ENCODE results near the gene PARP1. TPM values are rescaled to one million over a fixed set of nuclear protein-coding genes. Genes with fewer than 3 reads are reported as not detected.
A peak's percentile ranks its signal among the peaks of the same experiment; 100 is the strongest.
"Not testable (repeated sequence)": the region's sequence is repeated elsewhere in the genome, so short reads cannot be mapped to it uniquely, and the experiment has no call there.

Gene PARP1
- total RNA-seq, 1 experiment from 2014 or later, result 546 TPM

DNA sequence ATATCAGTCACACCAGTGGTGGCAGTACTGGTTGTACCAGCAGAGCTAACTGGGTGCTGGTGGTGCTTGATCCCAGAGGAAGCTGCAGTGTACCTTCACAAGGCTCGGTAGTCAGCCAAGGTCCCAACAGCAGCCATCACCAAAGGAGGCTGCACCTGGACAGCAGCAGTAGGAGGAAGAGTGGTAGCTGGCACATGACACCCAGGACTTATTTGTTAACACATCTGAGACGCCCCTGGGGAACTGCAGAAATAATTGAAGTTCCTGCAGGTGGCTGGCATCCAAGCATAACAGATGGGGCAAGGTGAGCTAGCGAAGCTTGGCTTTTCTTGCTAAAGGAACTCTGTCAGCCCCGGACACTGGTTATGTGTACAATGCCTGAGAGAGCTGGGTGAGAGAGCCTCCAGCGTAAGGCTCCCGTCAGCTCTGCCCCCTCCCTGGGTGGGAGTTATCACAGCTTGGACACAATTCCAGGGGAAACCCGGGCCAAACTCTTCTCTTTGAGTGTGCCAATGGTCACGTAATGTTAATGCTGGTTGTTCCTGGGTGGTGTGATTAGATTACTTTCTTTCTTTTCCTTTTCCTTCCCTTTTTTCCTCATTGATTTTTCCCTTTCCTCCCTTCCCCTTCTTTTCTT, 29.1 kb upstream of the PARP1 start:
- Histone ChIP-seq H3K36me3 (no peaks in the 10 kb centered on the region), H3K4me1 (no peaks in the 10 kb centered on the region), H3K4me3 (no peak overlapping the region), H3K27ac (no peak overlapping the region), H3K9me3 (replicated peaks) (no peaks in the 10 kb centered on the region), H3K27me3 (no peaks in the 10 kb centered on the region)
- no peak for DNase-seq

DNA sequence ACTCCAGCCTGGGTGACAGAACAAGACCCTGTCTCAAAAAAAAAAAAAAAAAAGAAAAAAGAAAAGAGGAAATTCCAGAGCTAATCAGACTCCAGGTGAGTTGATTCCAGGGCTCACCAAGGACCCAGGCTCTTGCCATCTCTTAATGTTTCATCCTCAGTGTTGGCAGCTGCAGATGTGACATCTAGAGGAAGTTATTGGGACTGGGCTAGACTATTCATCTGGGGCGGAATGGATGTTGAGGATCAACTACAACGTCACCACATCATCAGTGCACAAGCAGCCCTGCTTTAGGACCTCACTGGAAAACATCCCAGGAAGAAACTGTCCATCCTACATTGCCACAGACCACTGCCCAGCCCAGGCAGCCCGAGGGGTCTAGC, 28.6 kb upstream of the PARP1 start:
- Histone ChIP-seq H3K27me3 (no peaks in the 10 kb centered on the region), H3K36me3 (no peaks in the 10 kb centered on the region), H3K9me3 (replicated peaks) (no peaks in the 10 kb centered on the region), H3K4me3 (no peak overlapping the region), H3K27ac (no peak overlapping the region), H3K4me1 (no peaks in the 10 kb centered on the region)
- no peak for DNase-seq

DNA sequence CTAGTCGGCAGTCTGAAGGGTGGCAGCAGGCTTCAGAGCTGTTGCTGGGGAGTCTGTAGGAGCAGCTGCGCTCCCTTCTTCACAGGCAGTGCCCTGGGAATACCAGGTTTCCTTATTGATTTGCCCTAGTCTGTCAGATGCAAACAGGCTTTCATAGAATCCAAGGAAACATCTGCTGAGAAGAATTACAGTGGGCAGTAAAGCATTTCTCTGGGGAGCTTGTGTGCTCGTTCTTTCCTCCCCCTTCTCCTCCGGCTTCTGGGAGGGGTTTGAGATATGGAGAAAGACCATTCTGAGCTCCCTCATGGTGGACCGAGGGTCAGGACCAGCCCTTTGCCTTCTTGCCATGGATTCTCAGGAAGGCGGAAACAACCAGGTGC, 25.4 kb upstream of the PARP1 start:
- Histone ChIP-seq H3K27me3 (no peaks in the 10 kb centered on the region), H3K4me3 (no peak overlapping the region), H3K9me3 (replicated peaks) (no peaks in the 10 kb centered on the region), H3K36me3 (no peaks in the 10 kb centered on the region), H3K27ac (no peak overlapping the region), H3K4me1 (no peaks in the 10 kb centered on the region)
- DNase-seq, result peak in 1 of 2 experiments; percentile 41

DNA sequence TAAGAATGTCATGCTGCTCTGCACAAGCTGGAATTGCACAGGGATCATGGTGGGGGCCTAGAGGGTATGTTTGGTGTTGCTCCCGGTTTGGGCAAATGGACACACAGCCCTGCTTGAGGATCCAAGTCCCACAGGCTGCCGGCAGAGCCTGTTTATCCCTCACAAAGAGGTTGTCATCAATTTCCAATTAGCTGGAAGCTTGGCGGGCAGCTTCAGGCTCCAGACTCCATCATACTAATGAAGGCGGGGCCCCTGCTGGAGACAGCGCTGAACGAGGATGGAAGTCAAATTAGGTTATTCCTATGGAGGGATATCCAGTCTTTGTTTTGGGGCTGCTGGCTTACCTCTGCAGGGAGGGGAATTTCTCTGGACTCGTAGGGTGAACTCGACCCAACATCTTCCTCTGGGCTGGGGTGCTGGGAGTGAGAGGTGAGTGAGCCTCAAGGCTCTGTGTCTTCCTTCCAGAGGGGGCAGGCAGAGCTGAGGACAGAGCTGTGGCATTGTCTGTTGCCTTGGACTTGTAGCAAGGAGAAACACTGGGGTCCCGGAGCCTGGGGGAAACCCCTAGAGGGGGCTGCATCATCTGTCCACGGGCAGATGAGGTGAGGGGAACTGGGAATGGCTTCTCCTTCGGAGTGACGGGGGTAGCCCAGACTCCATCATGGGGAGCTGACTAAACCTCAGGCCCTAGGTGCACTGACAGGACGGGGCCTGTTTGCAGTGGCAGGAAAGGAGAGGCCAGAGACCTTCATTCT, 24.9 kb upstream of the PARP1 start:
- DNase-seq, result peak in 1 of 2 experiments; percentile 19
- no peak overlapping the region for H3K4me3 ChIP-seq
- H3K27ac ChIP-seq, result no peak overlapping the region
- H3K4me1 ChIP-seq, result no peaks in the 10 kb centered on the region
- H3K36me3 ChIP-seq, result no peaks in the 10 kb centered on the region
- H3K27me3 ChIP-seq, result no peaks in the 10 kb centered on the region
- no peaks in the 10 kb centered on the region for H3K9me3 ChIP-seq (replicated peaks)

DNA sequence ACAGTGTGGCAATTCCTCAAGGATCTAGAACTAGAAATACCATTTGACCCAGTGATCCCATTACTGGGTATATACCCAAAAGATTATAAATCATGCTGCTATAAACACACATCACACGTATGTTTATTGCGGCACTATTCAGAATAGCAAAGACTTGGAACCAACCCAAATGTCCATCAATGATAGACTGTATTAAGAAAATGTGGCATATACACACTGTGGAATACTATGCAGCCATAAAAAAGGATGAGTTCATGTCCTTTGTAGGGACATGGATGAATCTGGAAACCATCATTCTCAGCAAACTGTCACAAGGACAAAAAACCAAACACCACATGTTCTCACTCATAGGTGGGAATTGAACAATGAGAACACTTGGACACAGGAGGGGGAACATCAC, 24.0 kb upstream of the PARP1 start:
- not testable (repeated sequence) for DNase-seq; H3K4me1 ChIP-seq; H3K36me3 ChIP-seq; H3K27me3 ChIP-seq; H3K27ac ChIP-seq; H3K4me3 ChIP-seq; H3K9me3 ChIP-seq (replicated peaks)

DNA sequence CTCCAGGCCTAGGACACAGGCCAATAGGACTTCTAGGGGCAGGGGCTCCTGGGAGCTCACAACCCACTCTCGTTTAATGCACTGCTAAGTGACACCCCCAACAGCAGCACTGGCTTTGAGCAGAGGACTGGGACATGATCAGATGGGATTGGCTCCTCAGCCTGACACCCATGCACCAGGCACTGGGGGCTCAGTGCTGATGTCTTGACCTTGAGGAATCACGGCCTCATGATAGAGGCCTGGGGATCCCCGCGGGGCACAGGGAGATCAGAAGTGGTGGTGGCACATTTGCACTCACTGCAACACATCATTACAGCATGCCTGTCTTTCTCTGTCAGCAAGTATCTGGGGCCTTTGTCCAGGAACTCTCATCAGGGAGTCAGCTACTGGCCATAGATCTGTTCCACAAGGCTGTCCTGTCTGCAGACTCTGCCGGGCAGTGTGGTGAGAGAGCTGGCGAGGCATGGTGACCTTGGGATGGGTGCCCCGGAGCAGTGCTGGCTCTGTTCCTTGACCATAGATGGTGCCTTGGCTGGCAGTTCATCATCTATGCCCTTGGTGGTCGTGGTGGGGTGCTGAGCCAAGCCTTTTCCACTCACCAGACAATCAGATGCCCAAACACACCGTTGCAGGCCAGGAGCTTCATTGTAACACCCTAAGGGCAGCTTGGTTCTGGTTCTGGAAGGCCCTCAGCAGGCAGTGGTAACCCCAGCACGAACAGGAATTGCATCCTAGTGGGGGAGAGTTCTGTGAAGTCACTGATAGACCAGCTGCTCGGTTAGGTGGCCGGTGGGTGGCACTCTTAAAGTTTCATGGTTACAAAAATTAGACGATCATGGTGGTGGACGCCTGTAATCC, 22.2 kb upstream of the PARP1 start:
- H3K9me3 ChIP-seq (replicated peaks), result no peaks in the 10 kb centered on the region
- no peak for DNase-seq
- no peak overlapping the region for H3K27ac ChIP-seq
- H3K27me3 ChIP-seq, result no peaks in the 10 kb centered on the region
- H3K4me1 ChIP-seq, result no peaks in the 10 kb centered on the region
- no peaks in the 10 kb centered on the region for H3K36me3 ChIP-seq
- H3K4me3 ChIP-seq, result no peak overlapping the region

DNA sequence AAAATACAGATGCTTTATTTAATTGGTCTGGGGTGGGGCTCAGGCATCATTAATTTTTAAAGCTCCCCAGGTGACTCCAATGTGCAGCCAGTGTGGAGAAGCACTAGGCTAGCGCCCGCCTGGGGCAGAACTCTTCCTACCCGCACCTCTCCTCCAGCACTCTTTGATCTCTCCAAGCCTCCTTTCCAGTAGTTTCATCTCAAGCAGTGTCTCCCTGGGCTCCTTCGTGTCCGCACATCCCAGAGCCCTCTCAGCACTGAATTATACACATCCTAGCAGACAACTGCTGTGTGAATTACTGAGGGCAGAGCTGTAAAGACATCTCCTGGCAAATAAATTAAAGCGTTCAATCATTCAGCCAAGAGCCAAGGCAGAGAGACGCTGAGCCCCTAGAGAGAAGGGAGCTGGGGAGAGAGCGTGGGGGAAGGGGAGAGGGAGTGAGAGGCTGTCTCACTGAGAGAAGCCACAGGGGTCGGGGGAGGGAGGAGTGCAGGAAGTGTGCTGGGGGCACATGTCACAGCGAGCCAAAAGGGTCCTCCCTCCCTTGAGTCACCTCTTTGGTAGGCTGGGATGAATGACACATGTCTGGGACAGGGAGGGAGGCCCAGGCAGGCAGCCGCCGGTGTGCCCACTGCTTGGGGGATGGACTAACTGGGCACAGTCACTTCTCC, 21.0 kb upstream of the PARP1 start:
- Histone ChIP-seq H3K36me3 (no peaks in the 10 kb centered on the region), H3K9me3 (replicated peaks) (no peaks in the 10 kb centered on the region), H3K27ac (no peak overlapping the region), H3K4me1 (peaks cover 6% of the 10 kb centered on the region; the same call in 1 of the 2 replicates), H3K27me3 (no peaks in the 10 kb centered on the region), H3K4me3 (no peak overlapping the region)
- no peak for DNase-seq

DNA sequence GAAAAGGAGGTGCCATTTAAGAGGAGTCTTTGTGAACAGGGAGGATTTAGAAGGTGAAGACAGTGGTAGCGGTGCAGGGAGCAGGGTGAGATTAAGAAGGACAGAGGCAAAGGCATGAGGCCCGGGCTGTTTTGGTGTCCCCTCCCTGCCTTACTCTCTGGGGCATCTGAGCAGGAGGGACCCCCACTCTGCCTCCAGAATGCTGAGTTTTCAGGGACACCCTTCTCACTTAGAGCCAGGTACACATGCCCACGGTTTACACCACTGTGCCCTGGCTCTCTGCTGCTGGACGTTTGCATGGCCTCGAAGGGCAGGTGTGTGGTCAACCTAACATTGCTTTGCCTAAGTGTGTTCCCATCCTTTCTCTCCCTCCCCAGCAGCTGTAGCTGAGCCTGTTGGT, 20.5 kb upstream of the PARP1 start:
- H3K36me3 ChIP-seq, result no peaks in the 10 kb centered on the region
- peaks cover 6% of the 10 kb centered on the region; the same call in 1 of the 2 replicates for H3K4me1 ChIP-seq
- H3K4me3 ChIP-seq, result no peak overlapping the region
- H3K27me3 ChIP-seq, result no peaks in the 10 kb centered on the region
- no peak for DNase-seq
- no peak overlapping the region for H3K27ac ChIP-seq
- H3K9me3 ChIP-seq (replicated peaks), result no peaks in the 10 kb centered on the region

DNA sequence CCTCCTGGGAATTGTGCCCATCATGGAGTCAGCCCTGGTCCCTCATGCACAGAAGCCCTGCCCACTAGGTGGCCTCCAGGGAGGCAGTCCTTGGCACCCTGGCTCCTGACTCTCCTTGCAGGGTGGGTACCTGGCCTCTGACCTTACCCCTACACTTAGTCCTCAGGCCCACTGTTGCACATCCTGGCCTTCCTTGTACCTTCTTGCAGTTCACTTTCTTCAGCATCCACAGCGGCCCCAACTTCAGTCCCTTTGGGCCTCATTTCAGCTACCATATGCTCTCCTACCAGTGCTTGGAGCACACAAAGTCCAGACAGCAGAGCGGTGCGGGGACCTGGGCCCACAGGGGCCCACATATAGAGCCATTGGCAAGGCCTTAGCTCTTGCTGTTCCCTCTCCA, 19.2 kb upstream of the PARP1 start:
- H3K9me3 ChIP-seq (replicated peaks), result no peaks in the 10 kb centered on the region
- H3K4me3 ChIP-seq, result no peak overlapping the region
- no peaks in the 10 kb centered on the region for H3K36me3 ChIP-seq
- no peak overlapping the region for H3K27ac ChIP-seq
- no peak for DNase-seq
- peaks cover 6% of the 10 kb centered on the region; the same call in 1 of the 2 replicates for H3K4me1 ChIP-seq
- no peaks in the 10 kb centered on the region for H3K27me3 ChIP-seq

DNA sequence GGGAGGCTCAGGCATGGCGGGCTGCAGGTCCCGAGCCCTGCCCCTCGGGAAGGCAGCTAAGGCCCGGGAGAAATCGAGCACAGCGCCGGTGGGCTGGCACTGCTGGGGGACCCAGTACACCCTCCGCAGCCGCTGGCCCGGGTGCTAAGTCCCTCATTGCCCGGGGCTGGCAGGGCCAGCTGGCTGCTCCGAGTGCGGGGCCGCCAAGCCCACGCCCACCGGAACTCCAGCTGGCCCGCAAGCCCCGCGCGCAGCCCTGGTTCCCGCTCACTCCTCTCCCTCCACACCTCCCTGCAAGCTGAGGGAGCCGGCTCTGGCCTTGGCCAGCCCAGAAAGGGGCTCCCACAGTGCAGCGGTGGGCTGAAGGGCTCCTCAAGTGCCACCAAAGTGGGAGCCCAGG, 18.5 kb upstream of the PARP1 start:
- DNase-seq; H3K27ac ChIP-seq; H3K36me3 ChIP-seq; H3K27me3 ChIP-seq; H3K4me3 ChIP-seq; H3K4me1 ChIP-seq; H3K9me3 ChIP-seq (replicated peaks): not testable (repeated sequence)

DNA sequence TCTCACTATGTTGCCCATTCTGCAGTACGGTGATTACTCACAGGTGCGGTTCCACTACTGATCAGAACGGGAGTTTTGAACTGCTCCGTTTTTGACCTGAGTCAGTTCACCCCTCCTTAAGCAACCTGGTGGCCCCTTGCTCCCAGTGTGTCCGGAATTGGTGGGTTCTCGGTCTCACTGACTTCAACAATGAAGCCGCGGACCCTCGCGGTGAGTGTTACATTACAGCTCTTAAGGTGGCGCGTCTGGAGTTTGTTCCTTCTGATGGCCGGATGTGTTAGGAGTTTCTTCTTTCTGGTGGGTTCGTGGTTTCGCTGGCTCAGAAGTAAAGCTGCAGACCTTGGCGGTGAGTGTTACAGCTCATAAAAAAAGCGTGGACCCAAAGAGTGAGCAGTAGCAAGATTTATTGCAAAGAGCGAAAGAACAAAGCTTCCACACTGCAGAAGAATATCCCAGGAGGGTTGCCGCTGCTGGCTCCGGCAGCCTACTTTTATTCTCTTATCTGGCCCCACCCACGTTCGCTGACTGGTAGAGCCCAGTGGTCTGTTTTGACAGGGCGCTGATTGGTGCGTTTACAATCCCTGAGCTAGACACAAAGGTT, 17.6 kb upstream of the PARP1 start:
- Histone ChIP-seq H3K9me3 (replicated peaks) (no peaks in the 10 kb centered on the region), H3K27me3 (no peaks in the 10 kb centered on the region), H3K36me3 (no peaks in the 10 kb centered on the region), H3K4me1 (peaks cover 17% of the 10 kb centered on the region), H3K4me3 (no peak overlapping the region), H3K27ac (no peak overlapping the region)
- DNase-seq, result no peak

DNA sequence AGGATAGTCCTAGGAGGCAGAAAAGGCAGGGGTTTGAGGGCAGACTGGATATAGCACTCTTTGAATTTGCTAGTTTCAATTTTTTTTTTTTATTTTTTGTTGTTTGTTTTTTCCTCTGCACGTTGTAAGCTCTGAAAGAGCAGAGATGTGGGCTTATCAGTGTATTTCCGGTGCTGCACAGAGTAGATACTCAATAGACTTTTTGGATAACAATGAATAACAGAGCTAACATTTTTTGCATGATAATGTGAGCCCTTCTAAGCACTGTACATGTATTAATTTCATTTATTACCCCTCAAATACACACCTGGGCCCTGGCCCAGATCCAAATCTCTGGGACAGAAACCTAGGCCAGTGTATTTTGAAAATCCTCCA, 17.1 kb upstream of the PARP1 start:
- H3K36me3 ChIP-seq, result no peaks in the 10 kb centered on the region
- DNase-seq, result no peak
- H3K27ac ChIP-seq, result no peak overlapping the region
- no peaks in the 10 kb centered on the region for H3K9me3 ChIP-seq (replicated peaks)
- no peaks in the 10 kb centered on the region for H3K27me3 ChIP-seq
- H3K4me3 ChIP-seq, result no peak overlapping the region
- H3K4me1 ChIP-seq, result peaks cover 20% of the 10 kb centered on the region

DNA sequence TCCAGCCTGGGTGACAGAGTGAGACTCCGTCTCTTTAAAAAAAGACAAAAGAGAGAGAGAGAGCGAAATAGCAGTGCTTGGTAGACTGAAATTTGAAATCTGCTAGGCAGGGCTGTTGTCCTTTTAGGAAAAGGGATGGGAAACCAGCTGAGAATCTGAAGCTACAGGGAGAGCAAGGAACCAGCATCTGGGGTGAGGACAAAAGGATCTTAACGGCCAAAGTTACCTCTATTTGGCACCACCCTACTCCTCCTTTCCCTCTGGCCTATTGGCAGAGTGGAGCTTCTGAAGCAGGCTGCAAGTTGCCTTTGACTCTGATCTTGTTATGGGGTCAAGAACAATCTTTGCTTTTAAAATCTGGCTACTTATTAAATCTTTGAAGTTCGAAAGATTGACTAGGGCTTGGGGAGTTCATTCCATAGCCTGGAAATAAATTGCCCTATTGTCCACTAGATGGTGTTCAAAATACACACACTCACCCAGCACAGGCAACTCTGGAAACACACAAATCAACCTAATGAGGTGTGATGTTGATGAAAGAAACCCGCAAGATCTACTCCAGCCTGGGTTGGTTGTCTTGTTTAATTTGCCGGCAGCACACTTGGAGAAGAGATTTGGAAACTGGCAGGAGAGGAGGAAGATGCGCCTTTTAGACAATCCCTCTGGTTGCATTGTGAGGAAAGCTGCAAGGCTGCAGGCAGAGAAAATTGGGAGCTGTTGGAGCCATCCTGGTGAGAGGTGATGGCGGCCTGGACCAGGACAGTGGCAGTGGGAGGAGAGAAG, 16.5 kb upstream of the PARP1 start:
- DNase-seq, result peak in 1 of 2 experiments; percentile 75
- no peak overlapping the region for H3K4me3 ChIP-seq
- H3K27me3 ChIP-seq, result no peaks in the 10 kb centered on the region
- H3K9me3 ChIP-seq (replicated peaks), result no peaks in the 10 kb centered on the region
- H3K36me3 ChIP-seq, result no peaks in the 10 kb centered on the region
- no peak overlapping the region for H3K27ac ChIP-seq
- peaks cover 26% of the 10 kb centered on the region for H3K4me1 ChIP-seq

DNA sequence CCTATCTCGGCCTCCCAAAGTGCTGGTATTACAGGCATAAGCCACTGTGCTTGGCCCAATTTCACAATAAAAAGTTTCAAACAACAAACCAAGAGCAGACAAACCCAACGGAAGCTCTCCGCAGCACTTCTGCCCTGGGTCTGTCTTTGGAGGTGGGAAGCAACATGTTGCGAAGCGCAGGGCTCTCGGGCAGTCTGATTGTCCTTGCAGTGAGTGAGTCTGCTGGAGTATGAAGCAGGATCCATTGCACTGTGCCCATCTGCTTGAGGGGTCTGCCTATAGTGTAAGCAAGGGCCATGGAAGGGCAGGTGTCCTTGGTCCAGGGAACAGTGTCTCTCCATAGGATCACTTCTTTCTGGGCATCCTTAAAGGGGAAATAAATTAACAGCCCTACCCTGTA, 14.6 kb upstream of the PARP1 start:
- no peak for DNase-seq
- Histone ChIP-seq H3K4me1 (peaks cover 35% of the 10 kb centered on the region), H3K27ac (no peak overlapping the region), H3K36me3 (no peaks in the 10 kb centered on the region), H3K9me3 (replicated peaks) (no peaks in the 10 kb centered on the region), H3K27me3 (no peaks in the 10 kb centered on the region), H3K4me3 (no peak overlapping the region)
